Esophagus muscularis mucosa (tissue), 4 donors: ENCODE data around the gene ADAM19. TPM values are rescaled to one million over a fixed set of nuclear protein-coding genes. Genes with fewer than 3 reads are reported as not detected.
A peak's percentile ranks its signal among the peaks of the same experiment; 100 is the strongest.

Experiments
- DNase-seq: peaks from one replicate; pipeline ENCODE4 v3.0.0-alpha.2; 2017; ENCODE audit errors: extremely low spot score
- H3K27ac ChIP-seq, 4 donors: fragments of 200-600 bp; sonication (generic); replicated peaks in 1 of 4; 1 replicate in 3 of 4; 2 replicates in 1 of 4; pipeline ENCODE4 v1.5.1; 2016 to 2019; ENCODE audit warnings: mild to moderate bottlenecking in 1 of 4
- H3K27me3 ChIP-seq, 4 donors: fragments of 200-600 bp; sonication (generic); one replicate each; pipeline versions ENCODE4 v1.5.1 to v1.6.0; 2016 to 2019
- H3K36me3 ChIP-seq, 4 donors: fragments of 200-600 bp; sonication (generic); one replicate each; pipeline ENCODE4 v1.5.1; 2016 to 2019
- H3K4me1 ChIP-seq, 4 donors: fragments of 200-600 bp; sonication (generic); one replicate each; pipeline ENCODE4 v1.5.1; 2016 to 2019
- H3K4me3 ChIP-seq, 4 donors: fragments of 200-600 bp; sonication (generic); 1 replicate in 2 of 4; 2 replicates in 2 of 4; pipeline ENCODE4 v1.5.1; 2016 to 2019; ENCODE audit warnings: mild to moderate bottlenecking in 4 of 4, moderate library complexity in 1 of 4
- H3K9me3 ChIP-seq, 4 donors: fragments of 200-600 bp; sonication (generic); 1 replicate in 3 of 4; 2 replicates in 1 of 4; pipeline ENCODE4 v1.5.1; 2016 to 2019
- EP300 ChIP-seq: sonication (generic); formaldehyde crosslinking; IDR thresholded peaks from one replicate; pipeline ENCODE4 v1.6.1; 2017; ENCODE audit warnings: antibody characterized with exemption
- POLR2A ChIP-seq: fragments of 450-650 bp; IDR thresholded peaks from one replicate; pipeline ENCODE4 v1.6.1; 2017; ENCODE audit warnings: antibody characterized with exemption, moderate library complexity, mild to moderate bottlenecking, low read depth
- POLR2AphosphoS5 ChIP-seq, 2 donors: sonication (generic); formaldehyde crosslinking; IDR thresholded peaks; one replicate each; pipeline ENCODE4 v1.6.1; 2017; ENCODE audit warnings: antibody characterized with exemption in 2 of 2
- WGBS: methylation state at CpG from one replicate; pipeline ENCODE4 v1.1.5; 2018; 5-methylcytosine and 5-hydroxymethylcytosine counted together
- intact Hi-C: fragments of 100-400 bp; cut with DNase I; formaldehyde crosslinking; loops from one replicate; pipeline ENCODE4 v1.15.1; 2023
- total RNA-seq, 4 donors: library from RNA; depleted of rRNA; stranded (reverse); fragments of >200 nt; gene quantifications; one replicate each; pipeline versions ENCODE4 v1.1.0 to v1.2.1, GENCODE V29; 2016
- TF ChIP-seq, protein P1 (sequence below), 3 experiments: fragments of 200-600 bp in 2 of 3; fragments of 450-650 bp in 1 of 3; sonication (generic) in 2 of 3; IDR thresholded peaks; one replicate each; pipeline ENCODE4 v1.5.1; 2017 to 2019; ENCODE audit warnings: antibody characterized with exemption in 3 of 3, mild to moderate bottlenecking in 2 of 3, moderate library complexity in 1 of 3

The ADAM19 gene
- total RNA-seq, 4 donors from 2014 or later, result 25.0 to 43.6 (median 28.1) TPM

- Histone ChIP-seq H3K4me3 (no peak overlapping the region), H3K27me3 (no peaks in the 10 kb centered on the region), H3K9me3 (no peaks in the 10 kb centered on the region), H3K27ac (no peak overlapping the region), H3K4me1 (no peaks in the 10 kb centered on the region), H3K36me3 (no peaks in the 10 kb centered on the region)
- 65% methylated on average over 10 of the region's 10 CpGs for WGBS
- no peak for DNase-seq
- TF ChIP-seq POLR2AphosphoS5 (IDR thresholded peaks at IDR 0.05), result no peak
- TF ChIP-seq EP300, result no peak
- TF ChIP-seq POLR2A, result no peak
- TF ChIP-seq, protein P1, sequence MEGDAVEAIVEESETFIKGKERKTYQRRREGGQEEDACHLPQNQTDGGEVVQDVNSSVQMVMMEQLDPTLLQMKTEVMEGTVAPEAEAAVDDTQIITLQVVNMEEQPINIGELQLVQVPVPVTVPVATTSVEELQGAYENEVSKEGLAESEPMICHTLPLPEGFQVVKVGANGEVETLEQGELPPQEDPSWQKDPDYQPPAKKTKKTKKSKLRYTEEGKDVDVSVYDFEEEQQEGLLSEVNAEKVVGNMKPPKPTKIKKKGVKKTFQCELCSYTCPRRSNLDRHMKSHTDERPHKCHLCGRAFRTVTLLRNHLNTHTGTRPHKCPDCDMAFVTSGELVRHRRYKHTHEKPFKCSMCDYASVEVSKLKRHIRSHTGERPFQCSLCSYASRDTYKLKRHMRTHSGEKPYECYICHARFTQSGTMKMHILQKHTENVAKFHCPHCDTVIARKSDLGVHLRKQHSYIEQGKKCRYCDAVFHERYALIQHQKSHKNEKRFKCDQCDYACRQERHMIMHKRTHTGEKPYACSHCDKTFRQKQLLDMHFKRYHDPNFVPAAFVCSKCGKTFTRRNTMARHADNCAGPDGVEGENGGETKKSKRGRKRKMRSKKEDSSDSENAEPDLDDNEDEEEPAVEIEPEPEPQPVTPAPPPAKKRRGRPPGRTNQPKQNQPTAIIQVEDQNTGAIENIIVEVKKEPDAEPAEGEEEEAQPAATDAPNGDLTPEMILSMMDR (IDR thresholded peaks at IDR 0.05), result no peak
- intact Hi-C loops, result loop anchor here (10.0 kb wide), 1 partner anchor 72 kb away; the partner anchor contains the start of gene SOX30
Observed at GRCh38 chr5:157582731-157583620, 7.4 kb upstream of the ADAM19 start.

DNA sequence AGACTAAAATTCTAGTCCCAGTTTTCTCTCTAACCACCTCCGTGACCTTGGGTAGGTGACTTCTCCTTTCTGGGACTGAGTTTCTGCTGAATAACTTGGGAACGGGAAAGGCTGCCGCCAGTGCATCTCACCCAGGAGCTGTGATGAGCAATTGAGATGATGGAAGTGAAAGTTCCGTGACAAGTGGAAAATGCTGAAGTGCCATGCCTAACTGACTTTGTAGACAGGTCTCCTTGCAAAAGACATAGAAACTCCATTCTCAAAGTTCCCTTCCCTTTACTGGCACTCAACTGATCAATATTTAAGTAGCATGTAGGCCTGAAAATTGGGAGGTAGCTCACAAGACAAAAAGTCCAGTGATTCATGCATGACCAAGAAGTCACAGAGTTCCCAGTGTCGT, 6.3 kb upstream of the ADAM19 start:
- no peaks in the 10 kb centered on the region for H3K4me1 ChIP-seq
- 94% methylated on average over 5 of the region's 5 CpGs for WGBS
- no peak overlapping the region for H3K4me3 ChIP-seq
- no peak for DNase-seq
- no peaks in the 10 kb centered on the region for H3K9me3 ChIP-seq
- no peak overlapping the region for H3K27ac ChIP-seq
- intact Hi-C loops, result loop anchor here (10.0 kb wide), 1 partner anchor 73 kb away; the partner anchor contains the start of gene SOX30
- H3K27me3 ChIP-seq, result no peaks in the 10 kb centered on the region
- H3K36me3 ChIP-seq, result no peaks in the 10 kb centered on the region
- TF ChIP-seq, protein P1 (IDR thresholded peaks at IDR 0.05), result no peak
- TF ChIP-seq POLR2A, result no peak

GRCh38 chr5:157578079-157578780, 2.7 kb upstream of the ADAM19 start:
- Histone ChIP-seq H3K4me1 (peaks cover 15 to 30% (median 26%) of the 10 kb centered on the region in 4 donors), H3K4me3 (no peak overlapping the region), H3K9me3 (no peaks in the 10 kb centered on the region), H3K36me3 (no peaks in the 10 kb centered on the region), H3K27ac (no peak overlapping the region), H3K27me3 (peaks cover 0 to 5% (median 0%) of the 10 kb centered on the region in 4 donors)
- intact Hi-C loops, result loop anchor here (10.0 kb wide), 1 partner anchor 137 kb away; no protein-coding TSS in a partner anchor
- no peak for TF ChIP-seq POLR2AphosphoS5 (IDR thresholded peaks at IDR 0.05)
- TF ChIP-seq EP300, result no peak
- TF ChIP-seq, protein P1 (IDR thresholded peaks at IDR 0.05), result no peak
- TF ChIP-seq POLR2A, result no peak
- WGBS, result 81% methylated on average over 6 of the region's 6 CpGs
- DNase-seq, result no peak

DNA sequence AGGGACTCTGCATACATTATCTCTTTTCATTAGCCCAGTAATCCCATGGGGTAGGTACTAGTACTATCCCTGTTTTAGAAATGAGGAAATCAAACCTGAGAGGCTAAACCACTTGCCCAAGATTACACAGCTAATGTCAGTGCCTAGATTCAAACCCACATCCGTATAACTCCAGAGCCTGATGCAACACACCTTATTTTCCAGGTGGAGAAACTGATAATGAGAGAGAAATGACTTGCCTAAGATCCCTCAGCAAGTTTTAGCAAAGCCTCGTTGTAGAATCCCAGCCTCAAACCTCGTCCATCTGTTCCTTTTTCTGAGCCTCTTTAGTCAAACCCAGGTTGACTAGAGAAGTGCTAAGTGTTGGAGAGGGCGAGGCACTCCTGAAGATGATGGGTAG, 1.1 kb upstream of the ADAM19 start:
- H3K36me3 ChIP-seq, result no peaks in the 10 kb centered on the region
- DNase-seq, result no peak
- peaks cover 0 to 5% (median 0%) of the 10 kb centered on the region in 4 donors for H3K27me3 ChIP-seq
- H3K9me3 ChIP-seq, result no peaks in the 10 kb centered on the region
- intact Hi-C loops, result loop anchor here (10.0 kb wide), 1 partner anchor 138 kb away; no protein-coding TSS in a partner anchor
- TF ChIP-seq POLR2AphosphoS5 (IDR thresholded peaks at IDR 0.05) (no peak), POLR2A (no peak), EP300 (no peak)
- TF ChIP-seq, protein P1 (IDR thresholded peaks at IDR 0.05), result no peak
- peaks cover 19 to 45% (median 42%) of the 10 kb centered on the region in 4 donors for H3K4me1 ChIP-seq
- 84% methylated on average over 4 of the region's 4 CpGs for WGBS
- peak overlapping the region in 1 of 4 donors; percentile 78 for H3K4me3 ChIP-seq
- H3K27ac ChIP-seq, result peak overlapping the region; percentile 93 to 96 (median 94)
